Mucosa of descending colon (tissue), 3 donors: ENCODE data around the gene KRAS. TPM values are rescaled to one million over a fixed set of nuclear protein-coding genes. Genes with fewer than 3 reads are reported as not detected.

Experiments
- ATAC-seq: fragments of 200-7000 bp; cut with Tn5 transposase; one replicate; pipeline ENCODE4 v1.9.1; 2020; ENCODE audit warnings: mild to moderate bottlenecking, moderate library complexity
- DNase-seq, 3 donors: peaks; one replicate each; pipeline ENCODE4 v3.0.0-alpha.2; 2020
- H3K36me3 ChIP-seq: fragments of 200-600 bp; one replicate; pipeline ENCODE4 v1.8.0; 2021; ENCODE audit warnings: low read depth, mild to moderate bottlenecking
- H3K4me1 ChIP-seq: fragments of 200-600 bp; one replicate; pipeline ENCODE4 v1.8.0; 2021; ENCODE audit warnings: low read depth, mild to moderate bottlenecking
- H3K4me3 ChIP-seq: fragments of 200-600 bp; one replicate; pipeline ENCODE4 v1.8.0; 2021; ENCODE audit warnings: mild to moderate bottlenecking
- H3K9me3 ChIP-seq: fragments of 200-600 bp; one replicate; pipeline ENCODE4 v1.8.0; 2021; ENCODE audit warnings: mild to moderate bottlenecking
- CTCF ChIP-seq: fragments of 200-600 bp; IDR thresholded peaks from one replicate; pipeline ENCODE4 v1.8.0; 2022; ENCODE audit warnings: antibody characterized with exemption, mild to moderate bottlenecking
- intact Hi-C, 2 donors: fragments of 100-400 bp; cut with DNase I in 1 of 2; cut with micrococcal nuclease in 1 of 2; formaldehyde crosslinking; loops; one replicate each; pipeline versions ENCODE4 v1.11.0 to v1.11.1; 2022; cut with DNase I, micrococcal nuclease
- total RNA-seq, 3 donors: library from RNA; stranded (reverse); fragmentation: NEBNext Ultra II Directional in 2 of 3; extraction: Animal tissue kit (Norgen Biotek cat#: 25700) in 2 of 3; gene quantifications; one replicate each; pipeline versions ENCODE4 v1.2.1 to v1.2.4, GENCODE V29; 2021 to 2023
- donor health status: DM: no; HTN: no; CAD: no; lungs with moderate emphysema.
- donor health status: DM: no; HTN: no; CAD: no.
- donor health status: DM: no; HTN: yes; CAD: no.

Gene KRAS
- total RNA-seq, 3 donors from 2014 or later = 43.5 to 64.3 (median 62.7) TPM

- no peak for TF ChIP-seq CTCF
- Histone ChIP-seq H3K4me3 (no peak overlapping the region), H3K9me3 (peaks cover 5% of the 10 kb centered on the region), H3K4me1 (no peaks in the 10 kb centered on the region), H3K36me3 (no peaks in the 10 kb centered on the region)
- DNase-seq = no peak
- intact Hi-C loops = no loop called here
- ATAC-seq = peak; percentile 48
Measured at GRCh38 chr12:25286837-25287236, 36.1 kb upstream of the KRAS start.

- peaks cover under 1% of the 10 kb centered on the region for H3K9me3 ChIP-seq
- ATAC-seq (peak; percentile 51), DNase-seq (peak in 1 of 3 donors; percentile 23)
- intact Hi-C loops = no loop called here
- no peaks in the 10 kb centered on the region for H3K4me1 ChIP-seq
- H3K4me3 ChIP-seq = no peak overlapping the region
- no peaks in the 10 kb centered on the region for H3K36me3 ChIP-seq
- no peak for TF ChIP-seq CTCF
Measured at GRCh38 chr12:25284024-25284423, 33.3 kb upstream of the KRAS start.

- ATAC-seq (no peak), DNase-seq (no peak)
- Histone ChIP-seq H3K36me3 (no peaks in the 10 kb centered on the region), H3K9me3 (no peaks in the 10 kb centered on the region), H3K4me3 (no peak overlapping the region), H3K4me1 (no peaks in the 10 kb centered on the region)
- TF ChIP-seq CTCF = no peak
- intact Hi-C loops = no loop called here
Measured at GRCh38 chr12:25283006-25283405, 32.3 kb upstream of the KRAS start.

GRCh38 chr12:25280082-25280481 lies 29.4 kb upstream of the KRAS start:
- no peak for ATAC-seq
- no peaks in the 10 kb centered on the region for H3K9me3 ChIP-seq
- H3K4me1 ChIP-seq = peaks cover 3% of the 10 kb centered on the region
- H3K4me3 ChIP-seq = no peak overlapping the region
- DNase-seq = no peak
- no peak for TF ChIP-seq CTCF
- intact Hi-C loops = no loop called here
- H3K36me3 ChIP-seq = no peaks in the 10 kb centered on the region

- Histone ChIP-seq H3K4me1 (peaks cover 3% of the 10 kb centered on the region), H3K4me3 (no peak overlapping the region), H3K36me3 (no peaks in the 10 kb centered on the region), H3K9me3 (no peaks in the 10 kb centered on the region)
- ATAC-seq (no peak), DNase-seq (no peak)
- intact Hi-C loops = no loop called here
- TF ChIP-seq CTCF = no peak
Measured at GRCh38 chr12:25278269-25278668, 27.5 kb upstream of the KRAS start.
